Gastrocnemius medialis (tissue), 4 donors: ENCODE measurements around the gene HTT-AS. TPM values are rescaled to one million over a fixed set of nuclear protein-coding genes. Genes with fewer than 3 reads are reported as not detected.

Experiments
- ATAC-seq, 2 donors: fragments of 150-250 bp; one replicate each; pipeline ENCODE4 v1.9.1; 2016
- DNase-seq, 2 donors: peaks; one replicate each; pipeline ENCODE4 v3.0.0-alpha.2; 2019
- H3K27ac ChIP-seq, 4 donors: fragments of 200-600 bp; sonication (generic); 1 replicate in 1 of 4; 2 replicates in 3 of 4; pipeline ENCODE4 v1.5.1; 2016 to 2018; ENCODE audit warnings: mild to moderate bottlenecking in 2 of 4, moderate library complexity in 1 of 4
- H3K27me3 ChIP-seq, 3 donors: fragments of 200-600 bp; sonication (generic) in 2 of 3; 1 replicate in 1 of 3; 2 replicates in 2 of 3; pipeline versions ENCODE4 v1.5.1 to v1.6.0; 2016 to 2019; ENCODE audit warnings: mild to moderate bottlenecking in 1 of 3, moderate library complexity in 1 of 3
- H3K36me3 ChIP-seq, 2 donors: fragments of 200-600 bp; sonication (generic) in 1 of 2; one replicate each; pipeline ENCODE4 v1.5.1; 2017 to 2018
- H3K4me1 ChIP-seq, 2 donors: fragments of 200-600 bp; sonication (generic) in 1 of 2; one replicate each; pipeline ENCODE4 v1.5.1; 2016 to 2017; ENCODE audit warnings: mild to moderate bottlenecking in 2 of 2
- H3K4me3 ChIP-seq, 4 donors: fragments of 200-600 bp; sonication (generic) in 3 of 4; 1 replicate in 1 of 4; 2 replicates in 3 of 4; pipeline ENCODE4 v1.5.1; 2016 to 2019; ENCODE audit warnings: mild to moderate bottlenecking in 2 of 4
- H3K9me3 ChIP-seq, 3 donors: fragments of 200-600 bp; sonication (generic) in 2 of 3; 1 replicate in 1 of 3; 2 replicates in 2 of 3; pipeline ENCODE4 v1.5.1; 2016 to 2019
- CTCF ChIP-seq, 5 experiments: fragments of 450-650 bp in 3 of 5; fragments of 200-600 bp in 2 of 5; sonication (generic) in 2 of 5; IDR thresholded peaks in 4 of 5; conservative IDR thresholded peaks in 1 of 5; 1 replicate in 4 of 5; 2 replicates in 1 of 5; pipeline ENCODE4 v1.5.1; 2016 to 2019; ENCODE audit warnings: antibody characterized with exemption in 5 of 5, mild to moderate bottlenecking in 3 of 5, moderate library complexity in 3 of 5
- POLR2A ChIP-seq, 2 donors: fragments of 450-650 bp; IDR thresholded peaks; one replicate each; pipeline ENCODE4 v1.6.1; 2017; ENCODE audit warnings: antibody characterized with exemption in 2 of 2, mild to moderate bottlenecking in 2 of 2, moderate library complexity in 2 of 2
- in situ Hi-C, 4 donors: fragments of 200-750 bp; cut with MboI; loops; one replicate each; pipeline versions ENCODE4 v1.15.0 to v1.8.0; 2017; ENCODE audit warnings: low sequenced_read_pairs in 4 of 4
- intact Hi-C: fragments of 100-400 bp; cut with DNase I; formaldehyde crosslinking; loops from one replicate; pipeline ENCODE4 v1.15.1; 2023; ENCODE audit warnings: low total_unique reads
- total RNA-seq, 4 donors: library from RNA; depleted of rRNA; stranded (reverse); fragments of >200 nt; gene quantifications; one replicate each; pipeline versions ENCODE4 v1.1.0 to v1.2.3, GENCODE V29; 2016

Gene HTT-AS
- total RNA-seq, 4 donors from 2014 or later, result not detected

- intact Hi-C loops (loop anchor here (5.0 kb wide), 1 partner anchor 74 kb away; the partner anchor contains the start of genes GRK4 and NOP14), in situ Hi-C loops (no loop called here)
- Histone ChIP-seq H3K27ac (no peak overlapping the region), H3K36me3 (no peaks in the 10 kb centered on the region), H3K9me3 (no peaks in the 10 kb centered on the region), H3K4me1 (peaks cover 11 to 12% of the 10 kb centered on the region in 2 donors), H3K4me3 (no peak overlapping the region), H3K27me3 (no peaks in the 10 kb centered on the region)
- no peak for DNase-seq
- TF ChIP-seq POLR2A (IDR thresholded peaks at IDR 0.05) (no peak), CTCF (IDR thresholded peaks at IDR 0.05 in 4 of 5, conservative IDR thresholded peaks at IDR 0.05 in 1 of 5) (no peak)
- ATAC-seq, result no peak
Measured at GRCh38 chr4:3036131-3036952, 38.0 kb downstream of the HTT-AS start.

GRCh38 chr4:3035674-3036073 is 38.7 kb downstream of the HTT-AS start:
- TF ChIP-seq POLR2A (IDR thresholded peaks at IDR 0.05) (no peak), CTCF (IDR thresholded peaks at IDR 0.05 in 4 of 5, conservative IDR thresholded peaks at IDR 0.05 in 1 of 5) (no peak)

GRCh38 chr4:3035249-3035648 is 39.1 kb downstream of the HTT-AS start:
- ATAC-seq (no peak), DNase-seq (no peak)
- intact Hi-C loops, result loop anchor here (5.0 kb wide), 1 partner anchor 73 kb away; the partner anchor contains the start of genes GRK4 and NOP14
- no peak overlapping the region for H3K27ac ChIP-seq
- in situ Hi-C loops, result no loop called here
- TF ChIP-seq CTCF (IDR thresholded peaks at IDR 0.05 in 4 of 5, conservative IDR thresholded peaks at IDR 0.05 in 1 of 5) (no peak), POLR2A (IDR thresholded peaks at IDR 0.05) (no peak)
- H3K27me3 ChIP-seq, result no peaks in the 10 kb centered on the region
- H3K36me3 ChIP-seq, result no peaks in the 10 kb centered on the region
- no peaks in the 10 kb centered on the region for H3K9me3 ChIP-seq
- H3K4me1 ChIP-seq, result peaks cover 11 to 12% of the 10 kb centered on the region in 2 donors
- no peak overlapping the region for H3K4me3 ChIP-seq

More at GRCh38 chr4:3035674-3036073, 38.7 kb downstream of the HTT-AS start:
- Histone ChIP-seq H3K4me3 (no peak overlapping the region), H3K4me1 (peaks cover 11 to 12% of the 10 kb centered on the region in 2 donors), H3K27me3 (no peaks in the 10 kb centered on the region), H3K27ac (no peak overlapping the region), H3K9me3 (no peaks in the 10 kb centered on the region), H3K36me3 (no peaks in the 10 kb centered on the region)
- DNase-seq (no peak), ATAC-seq (no peak)
- intact Hi-C loops, result loop anchor here (5.0 kb wide), 1 partner anchor 73 kb away; the partner anchor contains the start of genes GRK4 and NOP14
- in situ Hi-C loops, result no loop called here

- H3K4me3 ChIP-seq, result no peak overlapping the region
- TF ChIP-seq POLR2A (IDR thresholded peaks at IDR 0.05), result no peak
- no peak for TF ChIP-seq CTCF (IDR thresholded peaks at IDR 0.05 in 4 of 5, conservative IDR thresholded peaks at IDR 0.05 in 1 of 5)
- in situ Hi-C loops, result no loop called here
- no peak overlapping the region for H3K27ac ChIP-seq
- DNase-seq (no peak), ATAC-seq (no peak)
- peaks cover 11 to 12% of the 10 kb centered on the region in 2 donors for H3K4me1 ChIP-seq
- no peaks in the 10 kb centered on the region for H3K27me3 ChIP-seq
- no peaks in the 10 kb centered on the region for H3K9me3 ChIP-seq
- no peaks in the 10 kb centered on the region for H3K36me3 ChIP-seq
- intact Hi-C loops, result no loop called here
Measured at GRCh38 chr4:3034231-3034630, 40.1 kb downstream of the HTT-AS start.
